SK-N-SH treated with all-trans-retinoic acid at 6 μM for 48 hours (cell line): ENCODE results near the gene SCD5.

Experiments
- PPARA ChIP-seq: fragments of 250-450 bp; sonication (Bioruptor Pico); IDR thresholded peaks from 2 replicates; pipeline ENCODE4 v1.5.0; 2020; ENCODE audit warnings: mild to moderate bottlenecking, borderline replicate concordance
- SNAI2 ChIP-seq: fragments of 250-450 bp; sonication (Bioruptor Pico); IDR thresholded peaks from 2 replicates; pipeline ENCODE4 v1.5.0; 2020; ENCODE audit warnings: mild to moderate bottlenecking, moderate library complexity
- TCF4 ChIP-seq: fragments of 250-450 bp; sonication (Bioruptor Pico); IDR thresholded peaks from 2 replicates; pipeline ENCODE4 v1.8.0; 2021; ENCODE audit warnings: mild to moderate bottlenecking, moderate library complexity, borderline replicate concordance
- ZC3H10 ChIP-seq: fragments of 250-450 bp; sonication (Bioruptor Pico); IDR thresholded peaks from 2 replicates; pipeline ENCODE4 v1.5.1; 2021; ENCODE audit warnings: mild to moderate bottlenecking, moderate library complexity
- ZFP30 ChIP-seq: fragments of 450-650 bp; formaldehyde crosslinking; IDR thresholded peaks from 2 replicates; pipeline ENCODE4 v1.5.0; 2022; ENCODE audit warnings: mild to moderate bottlenecking, moderate library complexity
- ZNF8 ChIP-seq: fragments of 450-650 bp; formaldehyde crosslinking; IDR thresholded peaks from 2 replicates; pipeline ENCODE4 v1.5.0; 2020; ENCODE audit warnings: mild to moderate bottlenecking, moderate library complexity
- TF ChIP-seq, protein P1 (sequence below): fragments of 250-450 bp; sonication (Bioruptor Pico); IDR thresholded peaks from 2 replicates; pipeline ENCODE4 v1.5.0; 2020; ENCODE audit warnings: mild to moderate bottlenecking, moderate library complexity

DNA sequence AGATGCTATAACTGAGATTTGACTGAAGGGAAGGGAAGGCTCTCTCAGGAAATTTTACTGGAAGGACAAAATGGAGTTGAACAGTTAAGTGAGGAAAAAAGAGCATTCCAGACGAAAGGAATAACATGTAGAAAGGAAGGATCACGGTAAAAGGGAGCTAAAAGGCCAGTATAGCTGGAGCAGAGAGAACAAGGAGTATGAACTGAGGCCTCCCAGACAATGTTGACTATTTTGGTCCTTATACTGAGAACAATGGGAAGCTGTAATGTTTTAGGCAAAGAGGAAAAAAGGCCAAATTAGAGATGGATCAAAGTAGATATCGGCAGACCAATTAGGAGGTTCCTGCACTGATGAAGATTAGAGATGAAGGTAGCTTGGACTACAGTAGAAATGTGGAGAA lies 26.8 kb upstream of the SCD5 start:
- TF ChIP-seq ZNF8 (CRISPR knock-in tag) (no peak), PPARA (CRISPR knock-in tag) (no peak), ZC3H10 (CRISPR knock-in tag) (no peak), TCF4 (CRISPR knock-in tag) (no peak), SNAI2 (CRISPR knock-in tag) (no peak), ZFP30 (CRISPR knock-in tag) (no peak)
- TF ChIP-seq, protein P1, sequence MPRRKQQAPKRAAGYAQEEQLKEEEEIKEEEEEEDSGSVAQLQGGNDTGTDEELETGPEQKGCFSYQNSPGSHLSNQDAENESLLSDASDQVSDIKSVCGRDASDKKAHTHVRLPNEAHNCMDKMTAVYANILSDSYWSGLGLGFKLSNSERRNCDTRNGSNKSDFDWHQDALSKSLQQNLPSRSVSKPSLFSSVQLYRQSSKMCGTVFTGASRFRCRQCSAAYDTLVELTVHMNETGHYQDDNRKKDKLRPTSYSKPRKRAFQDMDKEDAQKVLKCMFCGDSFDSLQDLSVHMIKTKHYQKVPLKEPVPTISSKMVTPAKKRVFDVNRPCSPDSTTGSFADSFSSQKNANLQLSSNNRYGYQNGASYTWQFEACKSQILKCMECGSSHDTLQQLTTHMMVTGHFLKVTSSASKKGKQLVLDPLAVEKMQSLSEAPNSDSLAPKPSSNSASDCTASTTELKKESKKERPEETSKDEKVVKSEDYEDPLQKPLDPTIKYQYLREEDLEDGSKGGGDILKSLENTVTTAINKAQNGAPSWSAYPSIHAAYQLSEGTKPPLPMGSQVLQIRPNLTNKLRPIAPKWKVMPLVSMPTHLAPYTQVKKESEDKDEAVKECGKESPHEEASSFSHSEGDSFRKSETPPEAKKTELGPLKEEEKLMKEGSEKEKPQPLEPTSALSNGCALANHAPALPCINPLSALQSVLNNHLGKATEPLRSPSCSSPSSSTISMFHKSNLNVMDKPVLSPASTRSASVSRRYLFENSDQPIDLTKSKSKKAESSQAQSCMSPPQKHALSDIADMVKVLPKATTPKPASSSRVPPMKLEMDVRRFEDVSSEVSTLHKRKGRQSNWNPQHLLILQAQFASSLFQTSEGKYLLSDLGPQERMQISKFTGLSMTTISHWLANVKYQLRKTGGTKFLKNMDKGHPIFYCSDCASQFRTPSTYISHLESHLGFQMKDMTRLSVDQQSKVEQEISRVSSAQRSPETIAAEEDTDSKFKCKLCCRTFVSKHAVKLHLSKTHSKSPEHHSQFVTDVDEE (CRISPR knock-in tag) = no peak
